HG03039 (cell line): ENCODE data around the gene TMEM151B.
A peak's percentile ranks its signal among the peaks of the same experiment; 100 is the strongest.

Experiments
- ATAC-seq: cut with Tn5 transposase; IDR thresholded peaks from one replicate; pipeline ENCODE4 v1.9.1; 2021; ENCODE audit warnings: mild to moderate bottlenecking, moderate library complexity; ENCODE audit not compliant: unreplicated experiment

The TMEM151B gene

DNA sequence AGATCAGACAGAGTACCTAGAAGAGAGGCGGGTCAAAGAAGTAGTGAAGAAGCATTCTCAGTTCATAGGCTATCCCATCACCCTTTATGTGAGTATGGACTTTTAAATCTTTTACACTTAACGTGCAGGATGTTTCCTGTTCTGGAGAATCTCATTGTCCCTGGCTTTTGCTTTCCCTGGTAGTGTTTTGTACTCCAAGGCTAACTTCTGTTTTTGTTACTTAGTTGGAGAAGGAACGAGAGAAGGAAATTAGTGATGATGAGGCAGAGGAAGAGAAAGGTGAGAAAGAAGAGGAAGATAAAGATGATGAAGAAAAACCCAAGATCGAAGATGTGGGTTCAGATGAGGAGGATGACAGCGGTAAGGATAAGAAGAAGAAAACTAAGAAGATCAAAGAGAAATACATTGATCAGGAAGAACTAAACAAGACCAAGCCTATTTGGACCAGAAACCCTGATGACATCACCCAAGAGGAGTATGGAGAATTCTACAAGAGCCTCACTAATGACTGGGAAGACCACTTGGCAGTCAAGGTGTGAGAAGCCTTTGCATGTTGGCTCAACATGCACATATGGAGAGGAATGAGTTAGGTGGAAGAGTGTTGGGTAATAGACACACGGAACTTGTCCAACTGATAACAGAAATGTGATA is 20.1 kb upstream of the TMEM151B start:
- no peak for ATAC-seq

DNA sequence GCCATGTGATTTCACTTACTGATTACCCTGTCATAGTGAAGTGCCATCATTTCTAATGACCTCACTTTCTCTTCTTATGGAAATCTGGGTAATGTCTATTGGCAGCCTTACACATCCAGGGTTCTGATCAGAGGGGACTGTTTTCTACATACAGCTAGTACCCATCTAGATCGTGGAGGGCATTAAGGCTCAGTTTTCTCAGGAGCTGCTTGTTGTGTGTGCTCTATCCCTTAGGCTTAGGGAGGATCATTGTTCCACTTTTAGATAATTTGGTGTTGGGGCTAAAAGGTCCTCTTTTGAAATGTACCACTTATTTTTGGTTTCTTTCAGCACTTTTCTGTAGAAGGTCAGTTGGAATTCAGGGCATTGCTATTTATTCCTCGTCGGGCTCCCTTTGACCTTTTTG is 19.5 kb upstream of the TMEM151B start:
- no peak for ATAC-seq

DNA sequence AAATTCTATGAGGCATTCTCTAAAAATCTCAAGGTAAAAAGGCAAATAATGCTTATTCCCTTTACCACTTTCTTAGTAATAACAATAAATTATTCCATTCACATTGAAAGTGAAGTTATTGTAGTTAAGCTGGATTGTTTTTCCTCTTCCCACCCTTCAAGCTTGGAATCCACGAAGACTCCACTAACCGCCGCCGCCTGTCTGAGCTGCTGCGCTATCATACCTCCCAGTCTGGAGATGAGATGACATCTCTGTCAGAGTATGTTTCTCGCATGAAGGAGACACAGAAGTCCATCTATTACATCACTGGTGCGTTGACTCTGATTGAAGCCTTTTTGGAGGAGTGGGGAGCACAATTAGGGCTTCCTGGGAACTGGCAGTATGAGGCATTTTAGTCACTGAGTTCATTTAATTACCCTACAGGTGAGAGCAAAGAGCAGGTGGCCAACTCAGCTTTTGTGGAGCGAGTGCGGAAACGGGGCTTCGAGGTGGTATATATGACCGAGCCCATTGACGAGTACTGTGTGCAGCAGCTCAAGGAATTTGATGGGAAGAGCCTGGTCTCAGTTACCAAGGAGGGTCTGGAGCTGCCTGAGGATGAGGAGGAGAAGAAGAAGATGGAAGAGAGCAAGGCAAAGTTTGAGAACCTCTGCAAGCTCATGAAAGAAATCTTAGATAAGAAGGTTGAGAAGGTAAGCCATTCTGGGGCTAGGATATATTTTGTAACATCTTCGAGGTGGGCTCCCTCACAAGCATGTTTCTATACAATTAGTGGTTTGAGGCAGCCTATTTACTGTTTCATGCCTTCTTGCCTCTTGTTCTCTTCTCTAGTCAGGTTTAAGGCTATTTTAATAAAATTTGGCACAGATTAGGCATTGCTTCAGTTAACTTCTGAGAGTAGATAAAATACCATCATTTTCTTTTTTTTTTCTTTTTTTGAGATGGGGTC is 18.4 kb upstream of the TMEM151B start:
- ATAC-seq, result no peak

DNA sequence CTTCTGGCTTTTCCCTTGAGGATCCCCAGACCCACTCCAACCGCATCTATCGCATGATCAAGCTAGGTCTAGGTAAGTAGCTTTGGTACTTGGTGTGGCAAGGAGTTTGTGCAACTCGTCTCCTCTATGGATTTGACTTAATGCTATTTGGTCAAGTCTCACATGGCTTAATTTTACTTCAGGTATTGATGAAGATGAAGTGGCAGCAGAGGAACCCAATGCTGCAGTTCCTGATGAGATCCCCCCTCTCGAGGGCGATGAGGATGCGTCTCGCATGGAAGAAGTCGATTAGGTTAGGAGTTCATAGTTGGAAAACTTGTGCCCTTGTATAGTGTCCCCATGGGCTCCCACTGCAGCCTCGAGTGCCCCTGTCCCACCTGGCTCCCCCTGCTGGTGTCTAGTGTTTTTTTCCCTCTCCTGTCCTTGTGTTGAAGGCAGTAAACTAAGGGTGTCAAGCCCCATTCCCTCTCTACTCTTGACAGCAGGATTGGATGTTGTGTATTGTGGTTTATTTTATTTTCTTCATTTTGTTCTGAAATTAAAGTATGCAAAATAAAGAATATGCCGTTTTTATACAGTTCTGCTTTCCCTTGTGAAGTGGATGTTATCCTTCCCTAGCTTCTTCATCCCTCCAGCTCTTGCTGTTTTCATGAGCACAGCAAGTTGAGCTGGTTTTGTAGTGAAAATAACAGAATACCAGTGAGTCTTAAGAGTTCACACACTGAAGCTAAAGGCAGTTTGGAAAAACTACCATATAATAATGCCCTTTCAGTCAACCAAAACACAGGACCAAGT is 16.7 kb upstream of the TMEM151B start:
- ATAC-seq, result no peak

DNA sequence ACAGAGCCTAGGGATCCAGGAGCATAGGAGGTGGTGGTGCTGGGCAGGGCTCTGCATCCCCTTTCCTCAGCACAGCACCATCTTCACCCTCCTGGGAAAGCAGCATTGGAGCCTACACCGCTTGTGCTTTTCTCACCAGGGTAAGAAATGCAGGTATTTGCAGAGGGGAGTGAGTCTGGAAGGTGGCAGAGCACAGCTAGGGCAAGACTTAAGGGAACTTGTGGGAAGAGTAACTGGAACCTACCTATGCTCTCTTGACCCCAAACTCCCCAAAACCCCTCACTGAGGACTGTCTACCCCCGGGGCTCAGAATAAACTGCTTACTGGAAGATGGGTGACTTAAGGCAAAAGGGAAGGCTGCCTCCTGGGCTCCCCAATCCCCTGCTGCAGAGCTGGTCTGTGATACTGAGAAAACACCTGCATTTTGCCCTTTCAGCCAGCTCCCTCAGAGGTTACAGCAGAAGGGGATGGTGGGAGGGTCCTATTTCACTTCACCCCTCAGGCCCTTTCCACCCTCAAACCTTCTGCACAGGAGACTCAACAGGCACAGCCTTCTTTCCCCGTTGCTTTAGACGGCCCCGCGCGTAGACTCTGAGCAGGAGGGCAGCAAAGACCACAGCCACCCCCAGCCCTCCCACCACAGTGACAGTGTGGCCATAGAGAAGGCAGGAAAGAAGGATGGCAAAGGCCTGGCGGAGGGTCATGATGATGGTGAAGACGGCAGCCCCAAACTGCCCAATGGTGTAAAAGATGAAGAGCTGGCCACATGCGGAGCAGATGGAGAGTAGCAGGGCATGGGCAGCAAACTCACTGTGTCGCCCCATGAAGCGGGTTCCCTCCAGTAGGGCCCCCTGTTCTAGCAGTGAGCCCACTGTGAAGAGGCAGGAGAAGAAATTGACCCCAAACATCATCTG is 15.8 kb upstream of the TMEM151B start:
- ATAC-seq, result no peak

DNA sequence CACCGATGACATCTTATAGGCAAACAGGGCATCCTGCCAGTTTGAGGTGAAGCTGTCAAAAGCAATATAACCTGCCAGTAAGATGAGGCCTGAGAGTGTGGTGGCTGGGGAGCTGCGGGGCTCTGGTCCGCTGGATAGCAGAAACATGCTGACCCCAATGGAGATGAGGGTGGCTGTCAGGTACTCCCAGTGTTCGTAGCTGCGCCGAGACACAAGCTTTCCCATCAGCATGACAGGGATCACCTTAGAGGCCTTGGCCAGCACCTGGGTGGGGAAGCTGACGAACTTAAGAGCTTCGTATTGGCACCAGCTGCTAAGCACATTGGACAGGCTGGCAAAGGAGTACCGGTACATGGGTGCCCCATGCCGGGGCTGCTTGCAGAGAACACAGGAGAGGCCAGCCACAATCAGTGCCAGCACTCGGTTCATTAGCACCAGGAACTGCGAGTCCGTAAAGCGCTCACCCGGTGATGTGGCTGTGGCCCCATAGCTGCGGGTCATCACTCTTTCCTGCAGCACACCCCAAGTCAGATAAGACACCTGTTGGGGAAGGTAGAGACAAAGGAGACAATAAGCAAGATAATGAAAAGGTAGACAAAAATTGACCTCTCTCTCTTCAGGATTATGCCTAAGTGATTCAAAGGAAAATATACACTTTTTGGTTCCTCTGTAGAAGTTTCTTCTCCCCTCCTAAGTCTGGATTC is 15.0 kb upstream of the TMEM151B start:
- no peak for ATAC-seq

DNA sequence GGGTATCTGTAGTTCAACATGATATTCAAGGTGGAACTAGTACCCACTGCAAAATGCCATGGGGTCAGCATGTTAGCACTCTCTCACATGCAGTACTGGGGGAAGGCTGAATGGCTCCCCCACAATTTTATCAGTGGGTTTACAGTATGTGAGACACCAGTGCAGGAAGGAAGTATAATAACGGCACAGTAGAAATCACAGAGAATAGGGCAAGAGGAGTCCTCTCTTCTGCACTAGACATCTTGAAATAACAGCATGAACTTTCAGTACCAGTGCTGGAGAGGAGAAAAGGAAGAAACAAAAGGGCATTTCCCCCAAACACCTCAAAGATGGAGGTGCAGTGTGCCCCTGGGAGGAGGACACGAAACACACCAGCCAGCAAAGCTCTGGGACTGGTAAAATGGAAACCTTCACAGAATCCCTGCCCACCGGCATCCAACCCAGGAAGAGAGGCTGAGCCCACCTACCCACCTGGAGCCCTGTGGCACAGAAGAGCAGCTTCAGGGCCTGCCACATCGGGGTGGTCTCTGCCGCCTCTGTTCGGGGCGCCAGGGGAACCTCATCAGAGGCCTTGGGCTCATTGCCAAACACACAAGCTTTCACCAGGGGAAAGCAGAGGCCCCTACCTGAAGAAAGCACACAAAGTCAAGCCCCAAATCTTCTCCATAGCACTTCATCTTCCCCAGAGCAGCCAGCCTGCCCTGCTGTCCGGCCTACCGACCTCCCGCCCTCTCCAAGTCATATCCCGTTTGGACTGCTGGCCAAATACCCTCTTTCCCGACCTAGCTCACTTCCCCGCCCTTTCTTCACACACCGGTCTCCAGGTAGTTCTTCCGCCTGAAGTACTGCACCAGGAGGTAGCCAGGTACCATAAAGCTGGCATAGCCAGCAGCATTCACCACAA is 14.1 kb upstream of the TMEM151B start:
- ATAC-seq, result no peak

DNA sequence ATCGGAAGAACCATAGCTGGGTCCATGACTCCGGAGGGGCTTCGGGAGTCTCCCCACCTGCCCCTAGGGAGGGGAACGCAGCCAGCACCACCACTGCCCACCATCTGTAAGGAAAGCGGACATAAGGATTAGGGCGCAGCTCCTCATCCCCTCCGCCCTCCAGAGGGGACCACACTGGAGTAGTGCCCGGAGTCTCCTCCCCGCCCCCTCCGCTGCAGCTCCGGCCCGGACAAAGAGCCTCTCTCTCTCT is 13.6 kb upstream of the TMEM151B start:
- ATAC-seq, result no peak

DNA sequence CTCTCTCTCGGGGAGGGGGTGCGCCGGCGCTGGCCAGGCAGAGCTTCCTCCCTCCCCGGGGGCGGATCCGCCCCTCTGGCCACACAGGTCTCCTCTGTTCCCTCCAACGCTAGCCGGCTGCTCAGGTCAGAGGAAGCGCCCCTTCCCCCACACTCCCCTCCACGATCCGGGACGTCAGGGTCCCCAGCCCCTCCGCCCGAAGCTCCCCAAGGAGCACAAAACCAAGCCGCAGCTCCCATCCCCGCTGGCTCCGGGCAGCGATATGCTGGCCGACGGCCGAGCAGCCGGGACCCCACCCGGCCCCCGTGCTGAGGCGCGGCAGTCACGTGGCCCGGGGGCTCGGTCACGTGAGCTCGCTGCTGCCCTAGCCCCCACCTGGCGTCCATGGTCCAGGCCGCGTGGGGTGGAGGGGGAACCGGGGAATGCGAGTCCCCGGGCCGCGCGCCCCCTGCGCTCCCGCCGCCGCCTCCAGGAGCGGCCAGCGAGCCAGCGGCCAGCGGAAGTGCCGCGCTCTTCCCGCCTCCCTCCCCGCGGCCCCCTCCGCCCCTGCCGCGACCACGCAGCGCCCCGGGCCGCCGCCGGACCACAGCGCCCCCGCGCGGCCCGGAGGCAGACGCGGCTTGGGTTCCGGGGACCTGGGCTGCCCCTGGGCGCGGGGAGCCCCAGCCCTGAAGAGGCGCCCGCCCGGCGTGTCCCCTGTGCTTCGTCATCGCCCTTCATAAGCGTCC is 13.1 kb upstream of the TMEM151B start, which contains the start of gene SLC35B2:
TSS of gene SLC35B2 (minus strand) at position 504 of the 728 bp plus-strand sequence. CDS start at position 386, 118 bp downstream.
- peak; percentile 39 for ATAC-seq

DNA sequence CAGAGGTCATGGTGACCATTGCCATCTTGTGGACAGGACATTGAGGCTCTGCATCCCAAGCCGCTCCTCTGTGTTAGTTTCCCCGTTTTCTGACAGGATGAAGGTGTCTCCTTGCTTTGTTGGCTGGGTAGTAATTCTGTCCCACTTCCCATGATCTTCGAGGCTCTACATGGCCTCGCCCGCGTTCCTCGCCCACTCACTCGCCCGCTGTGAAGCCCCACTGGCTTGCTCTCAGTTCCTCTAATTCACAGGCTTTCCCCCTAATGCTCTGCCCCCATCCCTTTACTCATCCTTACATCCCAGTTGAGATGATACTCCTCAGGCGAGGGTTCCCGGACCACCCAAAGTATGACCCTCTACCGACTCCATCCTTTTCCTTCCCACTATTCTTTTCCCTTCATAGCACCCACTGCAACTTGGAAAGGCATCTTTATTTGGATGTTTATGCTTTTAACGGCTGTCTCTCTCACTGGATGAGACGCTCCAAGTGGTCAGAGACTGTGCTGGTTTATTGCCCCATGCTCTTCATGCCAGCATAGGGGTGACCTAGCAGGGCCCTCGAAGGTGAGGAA is 12.4 kb upstream of the TMEM151B start:
- peak; percentile 7 for ATAC-seq

DNA sequence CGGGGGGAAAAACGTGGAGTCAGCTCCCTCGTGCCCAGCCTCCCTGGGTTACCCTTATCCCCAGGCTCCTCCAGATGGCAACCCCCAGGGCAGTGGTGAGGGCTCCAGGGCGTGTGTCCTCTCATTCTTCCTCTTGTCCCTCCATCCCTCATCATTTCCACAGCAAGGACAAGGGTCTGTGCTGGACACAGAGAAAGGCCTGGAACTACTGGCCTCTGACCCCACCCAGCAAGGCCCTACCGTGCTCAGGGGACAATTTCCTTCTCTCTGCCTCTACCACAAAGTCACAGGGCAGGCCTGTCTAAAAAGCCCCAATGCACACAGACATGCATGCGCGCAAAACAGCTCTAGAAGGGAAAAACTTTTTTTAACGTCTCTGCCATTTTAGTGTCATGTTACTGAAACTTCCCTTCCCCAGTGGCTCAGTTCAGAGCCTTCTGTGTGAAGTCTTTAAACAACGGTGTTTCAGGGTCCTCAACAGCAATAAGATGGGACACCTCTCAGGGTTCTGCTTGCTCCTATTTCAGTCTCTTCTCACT is 11.9 kb upstream of the TMEM151B start:
- ATAC-seq, result no peak

DNA sequence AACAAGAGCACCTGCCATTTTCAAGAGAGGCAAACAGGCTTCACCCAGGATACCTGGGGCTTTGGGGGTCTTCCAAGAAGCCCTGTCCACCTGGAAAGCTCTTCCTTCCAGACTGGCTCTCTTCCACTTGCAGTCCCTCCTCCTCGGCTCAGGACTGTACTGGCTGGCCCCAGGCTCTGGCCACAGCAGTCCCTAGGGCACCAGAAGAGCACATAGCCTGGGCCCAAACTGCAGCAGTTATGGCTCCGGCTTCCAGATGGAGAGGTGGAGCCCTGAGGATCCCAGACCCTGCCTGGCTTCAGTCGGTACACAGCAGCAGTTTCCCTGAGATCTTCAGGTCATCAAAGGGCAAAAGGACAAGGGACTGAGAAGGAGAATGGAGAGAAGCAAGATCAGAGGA is 11.3 kb upstream of the TMEM151B start:
- ATAC-seq, result no peak

DNA sequence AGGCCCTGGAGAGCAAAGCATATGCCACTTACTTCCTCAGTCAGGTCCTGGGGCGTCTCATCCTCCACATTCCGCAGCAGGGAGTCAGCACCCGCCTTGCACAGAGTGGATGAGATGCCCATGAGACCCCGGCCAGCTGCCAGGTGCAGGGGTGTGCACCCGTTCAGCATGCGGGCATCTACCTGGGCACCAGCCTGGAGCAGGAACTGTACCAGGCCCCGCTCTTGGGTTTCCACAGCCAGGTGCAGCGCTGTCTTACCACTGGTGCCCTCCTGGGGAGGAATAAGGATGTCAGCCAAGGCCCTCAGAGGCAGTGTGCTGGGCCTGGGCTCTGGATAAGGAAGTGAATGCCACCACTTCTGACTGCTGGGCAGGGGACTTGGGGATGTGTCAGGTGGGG is 10.2 kb upstream of the TMEM151B start:
- no peak for ATAC-seq

DNA sequence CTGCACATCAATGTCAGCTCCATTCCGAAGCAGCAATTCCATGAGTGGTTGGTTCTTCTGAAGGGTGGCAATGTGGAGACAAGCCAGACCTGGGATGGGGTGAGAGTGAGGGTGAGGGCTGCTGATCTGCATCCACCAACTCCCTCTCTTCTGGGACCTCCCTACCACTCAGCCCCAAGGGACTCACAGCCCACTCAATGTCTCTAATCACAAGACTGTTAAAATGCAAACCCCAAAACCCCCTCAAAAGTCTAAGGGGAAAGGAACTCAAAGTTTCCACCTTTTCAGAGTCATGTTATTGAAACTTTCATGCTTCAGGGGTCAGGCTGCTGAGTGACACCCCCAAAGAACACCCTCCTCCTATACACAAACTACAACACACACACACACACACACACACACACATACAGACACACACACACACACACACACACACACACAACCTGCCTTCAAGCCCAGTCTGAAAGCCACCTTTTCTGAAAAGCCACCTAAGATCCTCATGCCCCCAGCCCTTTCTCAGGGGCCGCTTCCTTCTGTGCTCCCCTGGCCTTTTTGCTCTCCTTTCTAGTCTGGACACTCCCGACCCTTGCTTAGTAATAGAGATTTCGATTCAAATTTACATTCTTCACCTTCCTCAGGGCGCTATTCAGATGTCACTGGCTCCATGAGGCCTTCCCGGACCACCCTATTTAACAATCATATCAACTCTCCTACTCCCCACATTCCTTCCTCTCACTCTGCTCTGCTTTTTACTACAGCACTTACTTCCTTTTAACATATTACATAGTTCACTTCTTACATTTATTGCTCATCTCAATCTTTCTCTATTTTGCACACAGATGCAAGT is 9.6 kb upstream of the TMEM151B start:
- no peak for ATAC-seq

DNA sequence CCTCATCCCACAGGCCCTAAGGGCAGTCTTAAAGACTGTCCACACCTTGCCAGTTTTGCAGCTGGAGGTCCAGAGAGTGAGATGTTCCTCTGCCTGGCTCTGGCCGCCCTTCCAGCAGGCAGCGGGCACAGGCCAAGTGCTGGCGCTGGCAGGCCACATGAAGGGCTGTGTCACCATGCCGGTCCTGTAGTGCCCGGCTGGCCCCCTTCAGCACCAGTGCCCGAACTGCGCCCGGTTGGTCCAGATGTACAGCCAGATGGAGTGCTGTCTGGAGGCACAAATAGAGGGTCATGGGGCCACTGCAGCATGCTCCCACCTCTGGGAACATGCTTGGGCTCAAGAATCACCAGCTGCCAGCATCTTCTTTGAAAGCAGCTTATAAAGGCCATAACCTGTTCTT is 8.7 kb upstream of the TMEM151B start:
- no peak for ATAC-seq

DNA sequence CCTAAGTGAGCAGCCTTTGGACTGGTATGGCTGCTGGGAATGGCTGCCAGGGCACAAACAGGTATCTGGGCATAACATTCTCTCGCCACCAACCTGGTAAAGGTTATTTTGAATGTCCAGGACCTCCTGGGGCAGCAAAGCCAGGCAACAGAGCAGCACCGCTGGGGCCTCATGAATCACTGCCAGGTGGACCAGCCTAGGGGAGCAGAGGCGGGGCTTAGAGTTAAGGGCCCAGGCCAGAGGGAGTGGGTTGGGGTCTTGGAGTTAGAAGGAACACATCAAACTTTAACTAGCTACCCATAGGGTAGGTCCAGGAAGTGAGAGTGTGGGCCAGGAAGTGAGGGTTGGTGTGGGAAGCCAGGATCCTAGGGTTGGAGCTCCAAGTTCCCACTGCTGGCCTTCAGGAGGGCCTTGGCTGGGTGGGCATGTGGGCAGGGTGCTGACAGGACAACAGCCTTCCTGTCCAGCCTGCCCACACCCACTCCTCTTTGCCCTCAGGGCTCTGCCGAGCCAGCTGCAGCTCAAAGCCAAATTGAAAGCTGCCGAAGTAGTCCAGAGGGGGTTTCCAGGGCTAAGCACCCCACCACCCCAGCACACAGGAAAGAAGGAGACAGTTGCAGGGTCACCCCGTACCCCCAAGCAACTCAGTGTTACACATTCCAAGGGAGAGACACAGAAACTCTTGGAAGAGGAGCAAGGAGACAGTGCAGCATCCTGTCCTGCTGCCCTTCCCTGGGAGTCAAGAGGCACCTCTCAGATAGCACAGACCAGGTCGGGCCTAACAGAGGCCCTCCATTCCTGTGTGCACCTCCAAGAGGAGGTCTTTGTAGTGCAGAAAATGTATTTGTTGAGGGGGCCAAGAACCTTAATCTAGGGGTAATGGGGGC is 7.5 kb upstream of the TMEM151B start:
- no peak for ATAC-seq
